Peyer's patch (tissue), 4 donors: Measurements from ENCODE around the gene ZBTB20.

ENCODE experiments used
- CTCF ChIP-seq, 6 experiments: fragments of 450-650 bp in 4 of 6; fragments of 200-600 bp in 2 of 6; sonication (generic) in 1 of 6; IDR thresholded peaks; one replicate each; pipeline ENCODE4 v1.5.1; 2017 to 2019; ENCODE audit warnings: antibody characterized with exemption in 6 of 6, mild to moderate bottlenecking in 3 of 6, moderate library complexity in 1 of 6
- POLR2A ChIP-seq, 2 donors: fragments of 450-650 bp; IDR thresholded peaks; one replicate each; pipeline ENCODE4 v1.5.1; 2017; ENCODE audit warnings: antibody characterized with exemption in 2 of 2, mild to moderate bottlenecking in 2 of 2, moderate library complexity in 2 of 2

DNA sequence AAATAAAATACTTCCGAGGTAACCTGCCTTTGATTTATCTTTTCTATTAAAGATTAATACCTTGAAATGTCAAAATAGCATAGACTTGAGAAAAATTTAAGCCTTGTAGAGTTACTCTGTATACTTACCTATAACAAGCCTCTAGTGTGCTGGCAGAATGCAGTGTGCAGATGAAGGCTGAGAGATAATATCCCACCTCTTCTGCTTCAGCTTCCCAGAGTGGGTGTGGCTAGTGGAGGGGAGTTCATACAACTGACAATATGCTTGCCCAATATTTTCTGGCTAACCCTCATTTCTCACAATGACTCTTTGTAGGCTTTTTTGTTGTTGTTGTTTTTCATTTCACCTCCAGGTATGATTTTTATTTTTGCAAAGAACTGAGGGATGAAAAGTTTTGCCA is 15.7 kb upstream of the ZBTB20 start:
- TF ChIP-seq CTCF (IDR thresholded peaks at IDR 0.05) (no peak), POLR2A (IDR thresholded peaks at IDR 0.05) (no peak)
